Panc1 (cell line): ENCODE data around the gene ACACA.

Source experiments
- POLR2AphosphoS5 ChIP-seq: IDR thresholded peaks from 2 replicates; pipeline ENCODE4 v1.6.1; 2012; ENCODE audit warnings: mild to moderate bottlenecking, low read depth, low read length, moderate library complexity
- SIN3A ChIP-seq: IDR thresholded peaks from 2 replicates; pipeline ENCODE4 v1.6.1; 2012; ENCODE audit warnings: low read depth, mild to moderate bottlenecking, low read length, moderate library complexity, borderline replicate concordance; ENCODE audit not compliant: insufficient read depth
- TCF7L2 ChIP-seq: IDR thresholded peaks from 2 replicates; pipeline ENCODE4 v1.6.1; 2011; ENCODE audit warnings: mild to moderate bottlenecking, low read depth, low read length, inconsistent platforms
- TF ChIP-seq, protein P1 (sequence below): fragments of 450-650 bp; IDR thresholded peaks from 2 replicates; pipeline ENCODE4 v1.5.1; 2017; ENCODE audit warnings: mild to moderate bottlenecking
- TF ChIP-seq, protein P2 (sequence below), 2 experiments: IDR thresholded peaks; 2 replicates each; pipeline ENCODE4 v1.6.1; 2011 to 2012; ENCODE audit warnings: low read depth in 2 of 2, control low read depth in 1 of 2, low read length in 1 of 2, mild to moderate bottlenecking in 1 of 2, moderate library complexity in 1 of 2; ENCODE audit not compliant: insufficient read depth in 1 of 2

GRCh38 chr17:37137906-37138514 lies 268.6 kb downstream of the ACACA start:
- TF ChIP-seq SIN3A (no peak), POLR2AphosphoS5 (no peak), TCF7L2 (no peak)
- TF ChIP-seq, protein P1, sequence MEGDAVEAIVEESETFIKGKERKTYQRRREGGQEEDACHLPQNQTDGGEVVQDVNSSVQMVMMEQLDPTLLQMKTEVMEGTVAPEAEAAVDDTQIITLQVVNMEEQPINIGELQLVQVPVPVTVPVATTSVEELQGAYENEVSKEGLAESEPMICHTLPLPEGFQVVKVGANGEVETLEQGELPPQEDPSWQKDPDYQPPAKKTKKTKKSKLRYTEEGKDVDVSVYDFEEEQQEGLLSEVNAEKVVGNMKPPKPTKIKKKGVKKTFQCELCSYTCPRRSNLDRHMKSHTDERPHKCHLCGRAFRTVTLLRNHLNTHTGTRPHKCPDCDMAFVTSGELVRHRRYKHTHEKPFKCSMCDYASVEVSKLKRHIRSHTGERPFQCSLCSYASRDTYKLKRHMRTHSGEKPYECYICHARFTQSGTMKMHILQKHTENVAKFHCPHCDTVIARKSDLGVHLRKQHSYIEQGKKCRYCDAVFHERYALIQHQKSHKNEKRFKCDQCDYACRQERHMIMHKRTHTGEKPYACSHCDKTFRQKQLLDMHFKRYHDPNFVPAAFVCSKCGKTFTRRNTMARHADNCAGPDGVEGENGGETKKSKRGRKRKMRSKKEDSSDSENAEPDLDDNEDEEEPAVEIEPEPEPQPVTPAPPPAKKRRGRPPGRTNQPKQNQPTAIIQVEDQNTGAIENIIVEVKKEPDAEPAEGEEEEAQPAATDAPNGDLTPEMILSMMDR = no peak
- TF ChIP-seq, protein P2, sequence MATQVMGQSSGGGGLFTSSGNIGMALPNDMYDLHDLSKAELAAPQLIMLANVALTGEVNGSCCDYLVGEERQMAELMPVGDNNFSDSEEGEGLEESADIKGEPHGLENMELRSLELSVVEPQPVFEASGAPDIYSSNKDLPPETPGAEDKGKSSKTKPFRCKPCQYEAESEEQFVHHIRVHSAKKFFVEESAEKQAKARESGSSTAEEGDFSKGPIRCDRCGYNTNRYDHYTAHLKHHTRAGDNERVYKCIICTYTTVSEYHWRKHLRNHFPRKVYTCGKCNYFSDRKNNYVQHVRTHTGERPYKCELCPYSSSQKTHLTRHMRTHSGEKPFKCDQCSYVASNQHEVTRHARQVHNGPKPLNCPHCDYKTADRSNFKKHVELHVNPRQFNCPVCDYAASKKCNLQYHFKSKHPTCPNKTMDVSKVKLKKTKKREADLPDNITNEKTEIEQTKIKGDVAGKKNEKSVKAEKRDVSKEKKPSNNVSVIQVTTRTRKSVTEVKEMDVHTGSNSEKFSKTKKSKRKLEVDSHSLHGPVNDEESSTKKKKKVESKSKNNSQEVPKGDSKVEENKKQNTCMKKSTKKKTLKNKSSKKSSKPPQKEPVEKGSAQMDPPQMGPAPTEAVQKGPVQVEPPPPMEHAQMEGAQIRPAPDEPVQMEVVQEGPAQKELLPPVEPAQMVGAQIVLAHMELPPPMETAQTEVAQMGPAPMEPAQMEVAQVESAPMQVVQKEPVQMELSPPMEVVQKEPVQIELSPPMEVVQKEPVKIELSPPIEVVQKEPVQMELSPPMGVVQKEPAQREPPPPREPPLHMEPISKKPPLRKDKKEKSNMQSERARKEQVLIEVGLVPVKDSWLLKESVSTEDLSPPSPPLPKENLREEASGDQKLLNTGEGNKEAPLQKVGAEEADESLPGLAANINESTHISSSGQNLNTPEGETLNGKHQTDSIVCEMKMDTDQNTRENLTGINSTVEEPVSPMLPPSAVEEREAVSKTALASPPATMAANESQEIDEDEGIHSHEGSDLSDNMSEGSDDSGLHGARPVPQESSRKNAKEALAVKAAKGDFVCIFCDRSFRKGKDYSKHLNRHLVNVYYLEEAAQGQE (IDR thresholded peaks at IDR 0.05; ENCODE audit: insufficient read depth in 1 of 2, low read depth in 2 of 2, low read length in 1 of 2) = no peak
